SW 1271 (cell line): ENCODE data around the gene UST.

Experiments
- DNase-seq, 2 experiments: peaks; one replicate each; lab custom pipeline; 2025; lab: John Stamatoyannopoulos, UW

Gene UST

DNA sequence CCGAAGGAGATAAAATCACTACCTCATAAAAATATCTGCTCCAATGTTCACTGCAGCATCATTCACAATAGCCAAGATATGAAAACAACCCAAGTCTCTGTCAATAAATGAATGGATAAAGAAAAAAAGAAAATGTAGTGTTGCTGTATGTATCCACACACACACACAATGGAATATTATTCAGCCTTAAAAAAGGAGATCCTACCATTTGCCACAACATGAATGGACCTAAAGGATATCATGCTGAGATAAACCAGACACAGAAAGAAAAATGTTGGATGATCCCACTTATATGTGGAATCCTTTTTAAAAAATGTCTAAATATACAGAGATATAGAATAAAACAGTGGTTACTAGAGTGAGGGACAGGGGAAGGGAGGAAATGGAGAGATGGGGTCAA, 378.5 kb downstream of the UST start:
- no peak for DNase-seq
